ENCODE measurements around the gene IL15RA. TPM values are rescaled to one million over a fixed set of nuclear protein-coding genes. Genes with fewer than 3 reads are reported as not detected.
"Not testable (repeated sequence)": the region's sequence is repeated elsewhere in the genome, so short reads cannot be mapped to it uniquely, and the experiment has no call there.

IL15RA gene
- total and polyA plus RNA-seq, 7 donors, result 7.9 to 13.1 (median 9.6) TPM

DNA sequence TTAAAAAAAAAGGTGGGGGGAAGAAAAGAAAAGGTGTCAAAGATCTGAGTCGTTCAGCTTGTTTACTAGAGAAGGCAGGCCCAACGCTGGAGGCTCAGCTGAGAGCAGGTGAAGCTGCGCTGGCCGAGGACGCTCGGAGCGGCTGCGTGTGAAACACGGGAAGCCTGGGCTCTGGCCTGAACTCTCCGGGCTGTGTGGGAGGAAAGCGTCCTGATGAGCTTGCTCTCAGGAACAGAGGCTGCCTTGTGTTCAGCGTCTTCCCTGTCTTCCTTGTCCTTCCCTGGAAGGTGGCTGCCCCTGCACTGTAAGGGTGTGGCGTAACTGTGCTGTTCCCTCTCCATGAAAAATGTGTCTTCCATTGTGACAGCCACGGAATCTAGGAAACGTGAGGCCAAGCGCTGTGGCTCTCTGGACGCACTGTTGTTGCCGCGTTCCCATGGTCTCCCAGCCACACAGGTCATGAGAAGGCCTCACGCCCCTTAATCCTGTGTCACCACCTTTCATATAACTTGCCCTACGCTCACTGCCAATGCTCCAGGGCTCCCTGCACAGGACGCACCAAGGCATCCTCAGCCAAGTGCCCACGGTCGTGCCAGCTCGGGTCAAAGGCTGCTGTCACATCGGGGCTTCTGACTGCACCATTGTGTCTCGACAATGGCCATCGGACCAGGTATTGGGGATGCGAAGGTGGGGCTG is 15.8 kb downstream of the IL15RA start:
- TF ChIP-seq, protein P1, sequence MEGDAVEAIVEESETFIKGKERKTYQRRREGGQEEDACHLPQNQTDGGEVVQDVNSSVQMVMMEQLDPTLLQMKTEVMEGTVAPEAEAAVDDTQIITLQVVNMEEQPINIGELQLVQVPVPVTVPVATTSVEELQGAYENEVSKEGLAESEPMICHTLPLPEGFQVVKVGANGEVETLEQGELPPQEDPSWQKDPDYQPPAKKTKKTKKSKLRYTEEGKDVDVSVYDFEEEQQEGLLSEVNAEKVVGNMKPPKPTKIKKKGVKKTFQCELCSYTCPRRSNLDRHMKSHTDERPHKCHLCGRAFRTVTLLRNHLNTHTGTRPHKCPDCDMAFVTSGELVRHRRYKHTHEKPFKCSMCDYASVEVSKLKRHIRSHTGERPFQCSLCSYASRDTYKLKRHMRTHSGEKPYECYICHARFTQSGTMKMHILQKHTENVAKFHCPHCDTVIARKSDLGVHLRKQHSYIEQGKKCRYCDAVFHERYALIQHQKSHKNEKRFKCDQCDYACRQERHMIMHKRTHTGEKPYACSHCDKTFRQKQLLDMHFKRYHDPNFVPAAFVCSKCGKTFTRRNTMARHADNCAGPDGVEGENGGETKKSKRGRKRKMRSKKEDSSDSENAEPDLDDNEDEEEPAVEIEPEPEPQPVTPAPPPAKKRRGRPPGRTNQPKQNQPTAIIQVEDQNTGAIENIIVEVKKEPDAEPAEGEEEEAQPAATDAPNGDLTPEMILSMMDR (IDR thresholded peaks at IDR 0.05), result no peak
- Histone ChIP-seq H3K27me3 (ENCODE audit: insufficient read depth in 3 of 3, low read length in 2 of 3) (no peaks in the 10 kb centered on the region), H3K9me3 (no peaks in the 10 kb centered on the region), H3K4me3 (no peak overlapping the region), H3K4me1 (no peaks in the 10 kb centered on the region), H3K36me3 (ENCODE audit: insufficient read depth in 1 of 2, low read depth in 1 of 2) (peaks cover 0 to 69% of the 10 kb centered on the region in 2 donors), H3K27ac (no peak overlapping the region)
- 90 to 92% (median 90%) methylated on average over 29 of the region's 29 CpGs for WGBS, 3 donors
- intact Hi-C loops (cut with DNase I), result no loop called here
- DNase-seq (no peak), ATAC-seq (peak in 1 of 4 donors; percentile 30)

DNA sequence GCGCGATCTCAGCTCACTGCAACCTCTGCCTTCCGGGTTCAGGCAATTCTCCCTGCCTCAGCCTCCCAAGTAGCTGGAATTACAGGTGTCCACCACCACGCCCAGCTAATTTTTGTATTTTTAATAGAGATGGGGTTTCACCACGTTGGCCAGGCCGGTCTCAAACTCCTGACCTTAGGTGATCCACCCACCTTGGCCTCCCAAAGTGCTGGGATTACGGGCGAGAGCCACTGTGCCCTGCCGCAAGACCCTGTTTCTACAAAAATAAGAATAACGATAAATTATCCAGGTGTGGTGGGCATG is 16.4 kb downstream of the IL15RA start:
- H3K4me3 ChIP-seq; H3K27ac ChIP-seq; H3K27me3 ChIP-seq (ENCODE audit: insufficient read depth in 3 of 3, low read length in 2 of 3); ATAC-seq; DNase-seq; H3K9me3 ChIP-seq; intact Hi-C loops (cut with DNase I); H3K4me1 ChIP-seq: not testable (repeated sequence)
- WGBS, 3 donors, result 95 to 98% (median 98%) methylated on average over 10 of the region's 10 CpGs
- H3K36me3 ChIP-seq (ENCODE audit: insufficient read depth in 1 of 2, low read depth in 1 of 2), result peaks cover 0 to 68% of the 10 kb centered on the region in 2 donors

DNA sequence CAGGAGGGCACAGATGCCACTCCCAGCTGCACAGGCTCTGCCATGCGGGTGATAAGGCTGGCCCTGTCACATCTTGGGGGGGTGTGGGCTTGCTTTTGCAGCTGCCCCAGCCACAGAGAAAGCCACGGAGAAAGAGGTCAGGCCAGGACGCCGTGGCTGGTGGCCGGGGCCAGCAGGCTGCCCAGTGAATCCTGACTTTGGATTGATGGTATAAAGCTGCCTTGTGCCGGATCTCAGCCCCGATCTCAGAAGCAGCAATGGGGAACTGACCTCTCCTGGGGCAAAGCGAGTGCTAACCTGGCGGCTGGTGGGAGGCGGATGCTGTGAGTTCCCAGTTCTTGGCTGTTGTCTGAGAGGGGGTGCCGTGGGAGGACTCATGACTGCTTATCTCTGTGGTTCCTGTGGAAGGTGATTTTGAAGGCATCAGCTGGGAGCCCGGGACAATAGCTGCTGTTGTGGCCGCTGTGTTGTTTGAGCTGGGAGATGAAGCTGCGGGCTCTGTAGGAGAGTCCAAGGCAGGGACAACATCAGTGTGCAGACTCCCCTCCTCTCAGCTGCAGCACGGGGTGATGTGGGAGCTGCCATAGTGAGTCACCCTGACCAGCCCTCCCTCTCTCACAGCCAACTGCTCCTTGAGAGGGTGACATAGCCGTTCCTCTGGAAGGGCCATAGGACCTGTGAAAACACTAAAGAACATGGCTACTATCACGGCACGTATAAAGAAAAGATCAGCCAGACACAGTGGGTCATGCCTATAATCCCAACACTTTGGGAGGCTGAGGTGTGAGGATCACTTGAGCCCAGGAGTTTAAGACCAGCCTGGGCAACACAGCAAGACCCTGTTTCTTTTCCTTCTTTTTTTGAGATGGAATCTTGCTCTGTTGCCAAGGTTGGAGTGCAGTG is 17.0 kb downstream of the IL15RA start:
- Histone ChIP-seq H3K4me1 (no peaks in the 10 kb centered on the region), H3K9me3 (no peaks in the 10 kb centered on the region), H3K27ac (no peak overlapping the region), H3K27me3 (ENCODE audit: insufficient read depth in 3 of 3, low read length in 2 of 3) (no peaks in the 10 kb centered on the region), H3K4me3 (no peak overlapping the region), H3K36me3 (ENCODE audit: insufficient read depth in 1 of 2, low read depth in 1 of 2) (peaks cover 0 to 69% of the 10 kb centered on the region in 2 donors)
- intact Hi-C loops (cut with DNase I), result no loop called here
- TF ChIP-seq, protein P1 (IDR thresholded peaks at IDR 0.05), result no peak
- DNase-seq, result no peak
- ATAC-seq, result no peak
- 88% methylated on average over 18 of the region's 18 CpGs for WGBS, 3 donors

DNA sequence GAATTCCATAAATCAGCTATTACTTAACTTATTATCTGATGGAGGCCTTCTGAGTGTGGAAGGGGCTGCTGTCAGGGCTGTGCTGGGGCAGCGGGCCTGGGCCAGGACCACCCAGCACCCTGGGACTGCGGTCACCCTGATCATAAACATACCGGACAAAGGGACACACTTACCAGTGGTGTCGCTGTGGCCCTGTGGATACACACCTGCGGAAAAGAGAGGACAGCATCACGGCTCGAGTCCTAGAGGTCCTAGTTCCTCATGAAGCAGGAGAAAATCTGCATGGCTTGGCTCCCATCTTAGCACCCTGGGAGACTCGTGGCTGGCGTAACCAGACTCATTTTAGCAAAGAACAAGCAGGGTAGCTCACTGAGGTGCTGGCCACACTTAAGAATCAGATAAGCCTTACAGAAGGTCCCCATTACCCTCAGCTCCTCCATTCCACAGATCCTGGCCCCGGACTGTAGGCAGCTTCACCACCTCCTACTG is 17.7 kb downstream of the IL15RA start:
- WGBS, 3 donors, result 89 to 92% (median 91%) methylated on average over 10 of the region's 10 CpGs
- Histone ChIP-seq H3K27me3 (ENCODE audit: insufficient read depth in 3 of 3, low read length in 2 of 3) (no peaks in the 10 kb centered on the region), H3K36me3 (ENCODE audit: insufficient read depth in 1 of 2, low read depth in 1 of 2) (peaks cover 0 to 75% of the 10 kb centered on the region in 2 donors), H3K4me3 (no peak overlapping the region), H3K27ac (no peak overlapping the region), H3K4me1 (no peaks in the 10 kb centered on the region), H3K9me3 (no peaks in the 10 kb centered on the region)
- DNase-seq (no peak), ATAC-seq (no peak)
- intact Hi-C loops (cut with DNase I), result no loop called here
- TF ChIP-seq, protein P1 (IDR thresholded peaks at IDR 0.05), result no peak

DNA sequence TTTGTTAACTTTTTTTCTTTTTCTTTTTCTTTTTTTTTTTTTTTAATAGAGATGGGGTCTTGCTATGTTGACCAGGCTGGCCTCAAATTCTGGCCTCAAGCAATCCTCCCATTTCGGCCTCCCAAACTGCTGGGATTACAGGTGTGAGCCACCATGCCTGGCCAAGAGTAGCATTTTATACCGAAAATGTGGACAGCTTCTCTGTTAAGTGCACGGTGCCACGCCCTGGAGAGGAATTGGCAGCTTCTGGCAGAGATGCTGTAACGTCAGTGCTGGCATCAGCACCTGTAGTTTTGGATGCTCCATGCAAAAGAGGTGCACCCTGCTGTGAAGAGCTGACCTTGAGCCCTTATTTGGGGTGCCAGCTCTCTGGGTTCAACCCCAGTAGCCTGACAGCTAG is 18.2 kb downstream of the IL15RA start:
- Histone ChIP-seq H3K27ac (no peak overlapping the region), H3K27me3 (ENCODE audit: insufficient read depth in 3 of 3, low read length in 2 of 3) (no peaks in the 10 kb centered on the region), H3K4me3 (no peak overlapping the region), H3K4me1 (no peaks in the 10 kb centered on the region), H3K36me3 (ENCODE audit: insufficient read depth in 1 of 2, low read depth in 1 of 2) (peaks cover 0 to 75% of the 10 kb centered on the region in 2 donors), H3K9me3 (no peaks in the 10 kb centered on the region)
- TF ChIP-seq, protein P1 (IDR thresholded peaks at IDR 0.05), result no peak
- no peak for DNase-seq
- intact Hi-C loops (cut with DNase I), result no loop called here
- WGBS, 3 donors, result 89 to 91% (median 89%) methylated on average over 5 of the region's 5 CpGs
- no peak for ATAC-seq
